Measurements from ENCODE around the gene BCL10.

Gene BCL10

GRCh38 chr1:85276215-85276977 lies at the start of gene BCL10:
Gene BCL10 (minus strand): TSS chr1:85276632. CDS start chr1:85276352, 280 bp downstream.
- CTCF ChIA-PET, result interaction anchor here (0.6 to 1.5 kb wide), 3 partner anchors 17 to 504 kb away, joined by 4 to 5 read pairs (median 5); partner anchors contain the start of gene C1orf52
- POLR2A ChIA-PET (ENCODE audit: low non-redundant PET), result interaction anchor here (0.6 to 1.4 kb wide), 4 partner anchors 13 to 331 kb away, joined by 3 read pairs; no protein-coding TSS in a partner anchor
- TF ChIP-seq, protein P1, sequence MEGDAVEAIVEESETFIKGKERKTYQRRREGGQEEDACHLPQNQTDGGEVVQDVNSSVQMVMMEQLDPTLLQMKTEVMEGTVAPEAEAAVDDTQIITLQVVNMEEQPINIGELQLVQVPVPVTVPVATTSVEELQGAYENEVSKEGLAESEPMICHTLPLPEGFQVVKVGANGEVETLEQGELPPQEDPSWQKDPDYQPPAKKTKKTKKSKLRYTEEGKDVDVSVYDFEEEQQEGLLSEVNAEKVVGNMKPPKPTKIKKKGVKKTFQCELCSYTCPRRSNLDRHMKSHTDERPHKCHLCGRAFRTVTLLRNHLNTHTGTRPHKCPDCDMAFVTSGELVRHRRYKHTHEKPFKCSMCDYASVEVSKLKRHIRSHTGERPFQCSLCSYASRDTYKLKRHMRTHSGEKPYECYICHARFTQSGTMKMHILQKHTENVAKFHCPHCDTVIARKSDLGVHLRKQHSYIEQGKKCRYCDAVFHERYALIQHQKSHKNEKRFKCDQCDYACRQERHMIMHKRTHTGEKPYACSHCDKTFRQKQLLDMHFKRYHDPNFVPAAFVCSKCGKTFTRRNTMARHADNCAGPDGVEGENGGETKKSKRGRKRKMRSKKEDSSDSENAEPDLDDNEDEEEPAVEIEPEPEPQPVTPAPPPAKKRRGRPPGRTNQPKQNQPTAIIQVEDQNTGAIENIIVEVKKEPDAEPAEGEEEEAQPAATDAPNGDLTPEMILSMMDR (conservative IDR thresholded peaks at IDR 0.05; ENCODE audit: low read depth), result no peak
- peak within 1 kb of the TSS; percentile 97 for H3K27ac ChIP-seq
- DNase-seq (ENCODE audit: low spot score), result peak; percentile 98

DNA sequence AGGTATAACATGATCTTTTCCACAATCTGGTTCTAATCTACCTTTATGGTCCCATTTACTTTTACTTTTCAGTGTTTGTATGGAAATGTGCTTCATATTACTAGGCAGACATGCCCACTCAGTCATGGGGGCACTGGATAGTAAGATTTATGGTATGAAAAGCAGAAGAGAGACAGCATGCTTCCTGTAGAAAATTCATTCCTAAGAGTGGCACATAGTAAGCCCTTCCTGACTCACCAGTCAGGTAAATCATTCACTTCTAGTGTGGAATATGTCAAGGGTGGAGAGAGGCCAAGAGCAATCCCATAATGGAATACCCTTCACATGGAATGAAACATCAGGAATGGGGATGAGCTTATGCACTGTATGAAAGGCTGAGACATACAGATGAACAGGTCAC lies 49.5 kb upstream of the BCL10 start:
- ChIA-PET POLR2A (ENCODE audit: low non-redundant PET) (no interaction called here), CTCF (no interaction called here)
- TF ChIP-seq, protein P1 (conservative IDR thresholded peaks at IDR 0.05; ENCODE audit: low read depth), result no peak
- no peak for DNase-seq (ENCODE audit: low spot score)
- no peak overlapping the region for H3K27ac ChIP-seq

- ChIA-PET CTCF (interaction anchor here (0.7 kb wide), 1 partner anchor 39 kb away, joined by 6 read pairs; no protein-coding TSS in a partner anchor), POLR2A (ENCODE audit: low non-redundant PET) (no interaction called here)
- TF ChIP-seq, protein P1 (conservative IDR thresholded peaks at IDR 0.05; ENCODE audit: low read depth), result no peak
- no peak overlapping the region for H3K27ac ChIP-seq
- DNase-seq (ENCODE audit: low spot score), result no peak
Measured at GRCh38 chr1:85323770-85324169, 47.3 kb upstream of the BCL10 start.

DNA sequence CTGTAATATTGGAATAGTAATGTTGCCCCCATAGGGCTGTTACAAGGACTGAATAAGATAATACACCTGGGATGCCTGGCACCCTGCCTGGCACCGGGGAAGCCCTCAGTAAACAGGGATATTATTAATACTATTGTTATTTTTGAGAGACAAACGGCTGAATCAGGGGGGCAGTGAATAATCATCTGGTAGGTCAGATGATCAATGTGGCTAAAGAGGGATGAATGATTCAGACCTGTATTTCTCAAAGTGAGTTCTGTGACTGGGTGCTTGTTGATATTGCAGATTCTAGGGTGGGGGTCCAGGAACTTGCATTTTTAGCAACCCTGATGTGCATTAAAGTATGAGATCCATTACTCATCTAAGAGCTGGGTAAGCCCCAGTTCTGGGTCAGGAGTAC lies 46.2 kb upstream of the BCL10 start:
- H3K27ac ChIP-seq, result no peak overlapping the region
- no peak for DNase-seq (ENCODE audit: low spot score)
- ChIA-PET POLR2A (ENCODE audit: low non-redundant PET) (no interaction called here), CTCF (no interaction called here)
- TF ChIP-seq, protein P1 (conservative IDR thresholded peaks at IDR 0.05; ENCODE audit: low read depth), result no peak

- no peak for DNase-seq (ENCODE audit: low spot score)
- TF ChIP-seq, protein P1 (conservative IDR thresholded peaks at IDR 0.05; ENCODE audit: low read depth), result no peak
- no peak overlapping the region for H3K27ac ChIP-seq
- ChIA-PET CTCF (no interaction called here), POLR2A (ENCODE audit: low non-redundant PET) (no interaction called here)
Measured at GRCh38 chr1:85321237-85321964, 45.0 kb upstream of the BCL10 start.

DNA sequence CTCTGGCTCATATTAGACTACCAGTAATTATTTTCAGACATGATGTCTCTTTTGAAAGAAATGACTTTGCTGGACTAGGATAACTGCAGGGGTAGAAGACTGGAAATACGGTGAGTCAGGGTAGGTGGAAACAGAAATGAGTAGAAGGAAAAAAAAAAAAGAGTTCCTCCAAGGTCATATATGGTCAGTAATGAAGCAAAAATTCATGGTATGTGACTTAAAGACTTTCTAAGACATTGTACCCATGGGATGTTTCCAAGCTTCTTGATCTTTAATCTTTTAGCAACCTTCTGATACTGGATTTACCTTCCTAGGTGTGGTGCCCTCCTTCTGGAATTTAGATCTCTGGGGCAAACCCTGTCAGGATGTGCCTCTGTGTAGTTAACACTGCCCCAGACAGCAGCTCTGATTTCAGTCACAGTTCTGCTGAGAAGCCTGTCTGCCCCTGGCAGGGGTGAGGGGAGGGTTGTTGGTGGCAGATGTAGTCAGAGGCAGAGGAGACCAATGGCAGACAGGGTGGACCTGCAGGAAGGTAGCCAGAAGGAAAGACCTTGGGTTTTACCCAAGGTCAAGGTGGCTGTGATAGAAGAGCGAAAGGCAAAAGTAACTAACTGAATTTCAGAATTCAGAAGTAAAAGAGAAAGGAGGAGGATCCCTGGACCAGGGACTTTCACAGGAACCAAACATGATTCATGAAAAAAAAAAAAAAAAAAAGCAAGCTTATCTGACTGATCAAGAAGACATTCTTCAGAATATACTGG lies 44.1 kb upstream of the BCL10 start:
- TF ChIP-seq, protein P1 (conservative IDR thresholded peaks at IDR 0.05; ENCODE audit: low read depth), result no peak
- peak overlapping the region; percentile 30; the same call in 1 of the 2 replicates for H3K27ac ChIP-seq
- no peak for DNase-seq (ENCODE audit: low spot score)
- POLR2A ChIA-PET (ENCODE audit: low non-redundant PET), result no interaction called here
- CTCF ChIA-PET, result interaction anchor here (0.7 kb wide), 2 partner anchors 13 to 210 kb away, joined by 3 read pairs; no protein-coding TSS in a partner anchor

Data from RWPE1 (cell line).